Renal cortical epithelial cell (primary cell): ENCODE data around the gene FAM228B. TPM values are rescaled to one million over a fixed set of nuclear protein-coding genes. Genes with fewer than 3 reads are reported as not detected.

Experiments used
- DNase-seq: peaks from one replicate; pipeline ENCODE4 v3.0.0-alpha.2; 2011; ENCODE audit warnings: low read depth
- total RNA-seq: library from RNA; depleted of rRNA; stranded (reverse); fragments of >200 nt; gene quantifications from 2 replicates; pipeline ENCODE4 v1.2.3, GENCODE V29; 2014

FAM228B gene
- total RNA-seq, 1 donor from 2014 or later: 13.4 TPM

GRCh38 chr2:24203787-24204150, 80.5 kb downstream of the FAM228B start:
- no peak for DNase-seq

GRCh38 chr2:24204505-24204904, 81.2 kb downstream of the FAM228B start:
- no peak for DNase-seq

GRCh38 chr2:24205131-24205530, 81.9 kb downstream of the FAM228B start:
- no peak for DNase-seq

GRCh38 chr2:24206242-24206641, 83.0 kb downstream of the FAM228B start:
- no peak for DNase-seq

DNA sequence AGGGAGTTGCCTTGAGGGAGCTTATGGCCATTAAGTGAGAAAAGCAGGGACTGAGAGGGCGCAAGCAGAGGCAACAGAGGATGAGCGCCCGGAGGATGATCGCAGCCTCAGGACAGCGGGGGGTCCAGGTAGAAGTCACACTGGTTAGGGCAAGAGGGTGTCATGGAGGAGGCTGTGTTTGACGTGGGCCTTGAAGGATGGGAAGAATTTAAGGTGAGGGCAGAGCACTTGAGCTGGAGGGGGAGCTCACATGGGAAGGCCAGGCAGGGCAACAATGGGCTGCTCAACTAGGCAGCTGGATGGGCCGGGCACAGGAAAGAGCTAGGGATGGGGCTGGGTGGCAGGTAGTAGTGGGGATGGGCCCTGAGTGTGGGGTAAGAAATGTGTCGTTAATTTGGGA, 83.4 kb downstream of the FAM228B start:
- DNase-seq: no peak

GRCh38 chr2:24207359-24207758, 84.1 kb downstream of the FAM228B start:
- DNase-seq: no peak

DNA sequence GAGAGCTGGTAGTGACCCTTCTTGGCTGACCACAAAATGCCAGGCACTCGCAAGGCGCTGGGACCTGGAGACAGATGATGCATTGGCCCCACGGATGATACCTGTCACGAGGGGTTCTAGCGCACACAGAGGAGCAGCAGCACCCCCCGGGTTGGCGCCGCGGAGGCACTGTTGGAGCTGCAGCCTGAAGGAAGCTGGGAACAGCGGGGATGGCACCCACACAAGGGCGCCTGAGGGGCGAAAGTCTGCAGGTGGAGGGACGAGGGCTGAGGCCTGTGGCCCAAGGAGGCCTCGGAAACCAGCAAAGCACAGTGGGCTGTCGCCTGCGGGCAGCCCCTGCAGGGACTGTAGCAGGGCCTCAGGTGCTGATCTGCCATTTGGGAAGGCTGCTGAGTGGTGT, 85.2 kb downstream of the FAM228B start:
- no peak for DNase-seq

DNA sequence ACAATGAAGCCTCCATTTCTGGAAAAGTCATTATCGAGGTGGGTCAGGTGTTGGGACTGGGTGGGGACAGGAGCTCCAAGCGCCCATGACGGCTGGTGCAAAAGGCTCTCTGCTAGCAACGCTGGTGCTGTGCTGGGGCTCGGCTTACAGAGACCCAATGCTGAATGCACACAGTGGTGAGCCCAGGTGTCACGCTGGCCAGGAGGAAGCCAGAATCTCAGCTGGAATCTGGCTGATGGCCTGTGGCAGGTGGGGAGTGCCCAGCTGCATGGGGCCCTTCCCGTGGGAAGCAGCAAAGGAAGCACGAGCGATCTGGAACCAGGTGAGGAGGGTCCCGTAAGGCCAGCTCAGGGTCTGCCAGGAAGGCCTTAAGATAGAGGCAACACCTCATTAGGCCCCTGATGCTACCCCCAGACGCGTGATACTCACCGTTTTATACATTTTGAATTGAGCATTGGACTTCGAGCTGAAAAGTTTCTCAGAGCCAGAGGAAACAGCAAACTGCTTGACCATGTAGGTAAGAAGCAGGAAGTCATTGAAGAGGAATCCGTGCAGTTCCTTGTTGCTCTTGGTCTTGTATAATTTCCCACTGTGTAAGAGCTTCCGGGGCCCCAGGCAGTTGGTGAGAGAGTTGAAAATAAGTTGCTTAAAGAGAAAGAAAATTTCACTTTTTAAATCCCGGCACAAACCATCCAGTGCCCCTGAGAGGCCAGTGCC, 86.3 kb downstream of the FAM228B start:
- DNase-seq: no peak

DNA sequence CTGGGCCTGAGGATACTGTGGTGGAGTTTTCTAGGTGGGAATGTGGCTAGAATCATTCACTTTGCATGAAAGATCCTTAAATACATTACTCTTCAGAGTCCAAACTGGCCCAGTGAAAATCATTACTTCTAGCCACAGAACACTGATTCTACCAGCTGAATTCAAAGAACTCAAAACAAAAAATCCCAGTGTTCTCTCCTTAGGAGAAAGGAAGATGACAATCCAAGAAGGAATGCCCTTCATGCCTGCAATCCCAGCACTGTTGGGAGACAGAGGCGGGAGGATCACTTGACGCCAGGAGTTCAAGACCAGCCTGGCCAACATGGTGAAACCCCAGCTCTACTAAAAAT, 86.8 kb downstream of the FAM228B start:
- DNase-seq: no peak

DNA sequence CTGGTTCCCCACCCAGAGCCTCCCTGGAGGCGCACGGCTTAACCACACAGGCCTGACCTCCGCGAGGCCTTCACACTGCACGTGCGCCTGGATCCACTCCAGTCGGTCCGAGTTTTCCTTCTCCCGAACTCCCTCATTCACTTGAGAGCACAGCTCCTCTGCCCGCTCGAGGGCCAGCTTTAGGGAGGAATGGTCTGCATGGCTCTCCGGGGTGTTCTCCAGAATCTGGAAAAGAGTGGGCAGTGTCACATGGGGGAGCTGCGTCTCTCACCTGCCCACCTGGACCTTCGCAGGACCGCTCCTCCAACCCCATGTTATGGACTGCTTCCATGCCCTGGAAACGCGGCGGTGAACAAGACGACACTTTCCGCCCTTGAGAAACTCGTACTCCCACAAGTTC, 87.5 kb downstream of the FAM228B start:
- DNase-seq: no peak

- DNase-seq: no peak
These were observed 88.1 kb downstream of the FAM228B start for GRCh38 chr2:24211408-24211807.

- DNase-seq: no peak
These were observed 91.6 kb downstream of the FAM228B start for GRCh38 chr2:24214880-24215279.

Other genes starting within 250 kb of the FAM228B start
- gene ATAD2B, start 196.3 kb upstream of the FAM228B start, total RNA-seq: 6.4 and 16.8 TPM in 2 replicates
- 14.1 and 20.7 TPM in 2 replicates for gene UBXN2A, start 183.0 kb upstream of the FAM228B start, total RNA-seq
- gene MFSD2B, start 113.4 kb upstream of the FAM228B start, total RNA-seq: 0.05 and 0.35 TPM in 2 replicates
- gene WDCP, start 76.1 kb upstream of the FAM228B start, total RNA-seq: 8.7 and 14.3 TPM in 2 replicates
- gene FKBP1B, start 73.7 kb upstream of the FAM228B start, total RNA-seq: 21.3 and 28.5 TPM in 2 replicates
- gene SF3B6, start 47.1 kb upstream of the FAM228B start, total RNA-seq: 133 and 207 TPM in 2 replicates
- gene TP53I3, start 38.6 kb upstream of the FAM228B start, total RNA-seq: 54.6 and 68.2 TPM in 2 replicates
- 0.40 TPM in 1 of 2 replicates, not detected in the other for gene PFN4, start 135 bp upstream of the FAM228B start, total RNA-seq
- 0.05 and 0.35 TPM in 2 replicates for gene FAM228A, start 51.6 kb downstream of the FAM228B start, total RNA-seq
- gene ITSN2, start 237.1 kb downstream of the FAM228B start, total RNA-seq: 33.2 and 39.2 TPM in 2 replicates